K562 (cell line): Measurements from ENCODE around the gene MAU2. TPM values are rescaled to one million over a fixed set of nuclear protein-coding genes. Genes with fewer than 3 reads are reported as not detected.

Experiments
- MAZ ChIP-seq, 2 experiments: fragments of 450-650 bp in 1 of 2; sonication (generic) in 1 of 2; formaldehyde crosslinking; IDR thresholded peaks in 1 of 2; conservative IDR thresholded peaks in 1 of 2; 2 replicates each; pipeline versions ENCODE4 v1.4.0 to v1.5.0; 2020; ENCODE audit warnings: mild to moderate bottlenecking in 1 of 2, missing genetic modification reagents in 1 of 2
- POLR2A ChIP-seq: fragments of 450-650 bp; conservative IDR thresholded peaks from 2 replicates; pipeline ENCODE4 v1.6.1; 2016
- PTRF ChIP-seq: fragments of 450-650 bp; IDR thresholded peaks from 2 replicates; pipeline ENCODE4 v1.6.1; 2016; ENCODE audit warnings: mild to moderate bottlenecking, missing genetic modification characterization, missing compliant biosample characterization
- SRSF3 ChIP-seq: fragments of 200-400 bp; formaldehyde crosslinking; IDR thresholded peaks from 2 replicates; pipeline ENCODE4 v1.6.1; 2016; ENCODE audit warnings: mild to moderate bottlenecking, low read length, moderate library complexity; ENCODE audit not compliant: insufficient read depth
- ZFP36 ChIP-seq: fragments of 150-350 bp; IDR thresholded peaks from 2 replicates; pipeline ENCODE4 v1.6.1; 2018; ENCODE audit warnings: low read length, low read depth; ENCODE audit not compliant: partially characterized antibody
- polyA plus RNA-seq, 8 experiments: library from polyadenylated mRNA; depleted of rRNA in 4 of 8; stranded (reverse) in 5 of 8; unstranded in 3 of 8; fragments of >200 nt; fragmentation: Nextera tagmentation in 2 of 8; fragmentation: Illumina TruSeq in 1 of 8; extraction: Ambion mirVana in 2 of 8; extraction: Trizol in 1 of 8; gene quantifications; 2 replicates each; pipeline versions ENCODE4 v1.2.1 to v1.2.3, GENCODE V29; 2011 to 2014; ENCODE audit warnings: inconsistent platforms in 1 of 8, missing spikeins in 1 of 8
- total RNA-seq, 7 experiments: library from RNA; depleted of rRNA in 6 of 7; stranded (reverse); fragments of >200 nt in 6 of 7; fragmentation: Illumina TruSeq in 2 of 7; extraction: Trizol in 2 of 7; gene quantifications; 2 replicates each; pipeline versions ENCODE4 v1.2.1 to v1.2.3, GENCODE V29; 2011 to 2021; ENCODE audit warnings: low replicate concordance in 1 of 7
- TF ChIP-seq, protein P1 (sequence below): sonication (generic); formaldehyde crosslinking; IDR thresholded peaks from 2 replicates; pipeline ENCODE4 v1.8.0; 2023; ENCODE audit warnings: mild to moderate bottlenecking, missing genetic modification reagents
- TF ChIP-seq, protein P2 (sequence below): fragments of 250-450 bp; sonication (Bioruptor Pico); IDR thresholded peaks from 2 replicates; pipeline ENCODE4 v1.8.0; 2022; ENCODE audit warnings: moderate library complexity, mild to moderate bottlenecking, inconsistent platforms
- TF ChIP-seq, protein P3 (sequence below): fragments of 250-450 bp; sonication (Bioruptor Pico); IDR thresholded peaks from 2 replicates; pipeline ENCODE4 v1.5.0; 2021; ENCODE audit warnings: mild to moderate bottlenecking, moderate library complexity
- TF ChIP-seq, protein P4 (sequence below), 2 experiments: fragments of 450-650 bp in 1 of 2; sonication (generic) in 1 of 2; formaldehyde crosslinking in 1 of 2; IDR thresholded peaks; 2 replicates each; pipeline versions ENCODE4 v1.7.1 to v1.9.0; 2016 to 2022; ENCODE audit warnings: inconsistent platforms in 1 of 2, mild to moderate bottlenecking in 1 of 2, missing genetic modification reagents in 1 of 2

The MAU2 gene
- total and polyA plus RNA-seq, 9 of the 15 experiments (the other 6 are each of a cell fraction or from before 2014, with no cell fraction given), result 1.2 to 48.1 (median 19.4) TPM

DNA sequence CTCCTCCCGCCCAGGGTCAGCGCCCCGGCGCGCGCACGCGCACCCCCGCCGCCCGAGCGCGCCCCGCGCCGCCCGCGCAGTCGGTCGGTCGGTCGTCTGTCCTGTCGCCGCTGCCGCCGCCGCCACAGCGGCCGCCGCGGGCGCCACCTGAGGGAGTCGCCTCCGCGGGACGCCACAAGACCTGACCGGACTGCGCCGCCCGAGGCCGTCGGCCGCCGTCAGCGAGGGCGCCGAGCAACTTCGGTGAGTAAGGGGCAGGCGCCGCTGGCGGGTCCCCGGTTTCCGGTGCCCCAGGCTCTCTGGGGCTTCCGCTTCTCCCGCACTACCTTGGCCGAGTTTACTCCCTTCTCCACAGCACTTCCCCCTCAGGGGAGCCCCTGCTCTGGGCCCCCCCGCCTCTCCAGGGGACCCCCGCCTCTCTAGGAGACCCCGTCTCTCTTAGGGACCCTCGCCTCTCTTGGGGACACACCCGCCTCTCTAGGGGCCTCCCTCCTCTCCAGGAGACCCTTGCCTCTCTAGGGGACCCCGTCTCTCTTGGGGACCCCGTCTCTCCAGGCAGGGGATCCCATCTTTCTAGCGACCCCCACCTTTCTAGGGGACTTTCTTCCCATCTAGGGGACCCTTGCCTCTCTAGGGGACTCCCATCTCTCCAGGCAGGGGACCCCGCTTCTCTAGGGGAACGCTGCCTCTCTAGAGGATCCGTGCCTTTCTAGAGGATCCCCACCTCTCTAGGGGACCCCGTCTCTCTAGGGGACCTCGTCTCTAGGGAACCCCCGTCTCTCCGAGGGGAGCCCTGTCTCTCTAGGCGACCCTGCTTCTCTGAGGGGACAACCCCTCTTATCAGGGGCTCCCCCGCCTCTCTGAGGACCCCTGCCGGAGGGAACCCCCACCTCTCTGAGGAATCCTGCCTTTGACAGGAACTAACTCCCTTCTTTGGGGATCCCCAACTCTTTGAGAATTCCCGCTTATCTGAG is 65.6 kb downstream of the MAU2 start (continued):
- TF ChIP-seq, protein P1, sequence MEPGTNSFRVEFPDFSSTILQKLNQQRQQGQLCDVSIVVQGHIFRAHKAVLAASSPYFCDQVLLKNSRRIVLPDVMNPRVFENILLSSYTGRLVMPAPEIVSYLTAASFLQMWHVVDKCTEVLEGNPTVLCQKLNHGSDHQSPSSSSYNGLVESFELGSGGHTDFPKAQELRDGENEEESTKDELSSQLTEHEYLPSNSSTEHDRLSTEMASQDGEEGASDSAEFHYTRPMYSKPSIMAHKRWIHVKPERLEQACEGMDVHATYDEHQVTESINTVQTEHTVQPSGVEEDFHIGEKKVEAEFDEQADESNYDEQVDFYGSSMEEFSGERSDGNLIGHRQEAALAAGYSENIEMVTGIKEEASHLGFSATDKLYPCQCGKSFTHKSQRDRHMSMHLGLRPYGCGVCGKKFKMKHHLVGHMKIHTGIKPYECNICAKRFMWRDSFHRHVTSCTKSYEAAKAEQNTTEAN (CRISPR knock-in tag), result 0 out of 2 replicates have a peak, but pooled peaks have one; percentile 41
- TF ChIP-seq, protein P2, sequence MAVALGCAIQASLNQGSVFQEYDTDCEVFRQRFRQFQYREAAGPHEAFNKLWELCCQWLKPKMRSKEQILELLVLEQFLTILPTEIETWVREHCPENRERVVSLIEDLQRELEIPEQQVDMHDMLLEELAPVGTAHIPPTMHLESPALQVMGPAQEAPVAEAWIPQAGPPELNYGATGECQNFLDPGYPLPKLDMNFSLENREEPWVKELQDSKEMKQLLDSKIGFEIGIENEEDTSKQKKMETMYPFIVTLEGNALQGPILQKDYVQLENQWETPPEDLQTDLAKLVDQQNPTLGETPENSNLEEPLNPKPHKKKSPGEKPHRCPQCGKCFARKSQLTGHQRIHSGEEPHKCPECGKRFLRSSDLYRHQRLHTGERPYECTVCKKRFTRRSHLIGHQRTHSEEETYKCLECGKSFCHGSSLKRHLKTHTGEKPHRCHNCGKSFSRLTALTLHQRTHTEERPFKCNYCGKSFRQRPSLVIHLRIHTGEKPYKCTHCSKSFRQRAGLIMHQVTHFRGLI, result no peak
- no peak for TF ChIP-seq PTRF (tag)
- peak; percentile 17; the same call in 1 of the 2 replicates for TF ChIP-seq POLR2A
- 0 out of 2 replicates have a peak, but pooled peaks have one; percentile 44 for TF ChIP-seq SRSF3
- TF ChIP-seq, protein P3, sequence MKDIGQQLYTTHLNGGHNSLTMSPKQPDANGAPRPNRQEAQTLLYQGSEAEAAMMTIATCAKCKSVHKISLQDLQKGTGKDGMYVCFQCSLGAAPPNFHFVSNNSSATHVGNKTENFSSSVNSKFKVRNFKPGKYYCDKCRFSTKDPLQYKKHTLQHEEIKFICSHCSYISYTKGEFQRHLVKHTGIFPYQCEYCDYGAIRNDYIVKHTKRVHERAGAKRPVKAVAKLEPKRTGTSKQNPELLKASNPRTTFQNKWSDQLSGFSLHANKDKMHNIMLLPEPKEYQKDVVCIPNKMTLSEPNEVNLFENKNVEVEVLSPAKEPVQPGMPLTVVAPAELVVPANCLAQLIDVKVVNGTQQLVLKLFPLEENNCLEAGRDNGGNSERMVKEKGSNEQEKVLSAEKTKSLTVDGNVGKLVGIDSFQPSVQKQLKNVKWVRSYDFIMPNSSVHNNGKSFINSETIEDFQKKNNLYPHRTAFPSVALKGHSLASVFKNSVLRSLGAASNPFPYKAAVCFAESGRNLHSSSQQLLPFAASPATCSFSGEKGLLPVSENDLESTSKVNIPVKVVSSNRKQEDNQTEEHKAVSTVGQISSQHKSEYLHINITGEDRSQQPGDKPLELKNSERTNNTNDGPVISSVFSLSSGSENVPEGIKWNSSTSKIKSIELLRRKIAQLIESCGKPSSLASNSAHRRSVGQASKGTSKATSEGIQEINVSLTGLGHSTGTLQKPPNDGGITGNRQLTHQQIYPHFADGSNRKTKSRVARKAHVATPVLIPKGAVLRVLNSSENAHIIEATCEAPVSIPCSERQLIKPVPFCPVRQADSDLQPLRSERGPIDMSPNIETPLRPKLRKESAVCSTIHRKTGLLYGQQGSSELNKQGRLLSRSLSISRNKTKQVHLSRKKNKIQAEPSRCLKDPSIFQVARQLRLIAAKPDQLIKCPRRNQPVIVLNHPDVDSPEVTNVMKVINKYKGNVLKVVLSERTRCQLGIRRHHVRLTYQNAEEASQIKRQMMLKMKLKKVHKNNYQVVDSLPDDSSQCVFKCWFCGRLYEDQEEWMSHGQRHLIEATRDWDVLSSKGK (CRISPR knock-in tag), result no peak
- TF ChIP-seq, protein P4, sequence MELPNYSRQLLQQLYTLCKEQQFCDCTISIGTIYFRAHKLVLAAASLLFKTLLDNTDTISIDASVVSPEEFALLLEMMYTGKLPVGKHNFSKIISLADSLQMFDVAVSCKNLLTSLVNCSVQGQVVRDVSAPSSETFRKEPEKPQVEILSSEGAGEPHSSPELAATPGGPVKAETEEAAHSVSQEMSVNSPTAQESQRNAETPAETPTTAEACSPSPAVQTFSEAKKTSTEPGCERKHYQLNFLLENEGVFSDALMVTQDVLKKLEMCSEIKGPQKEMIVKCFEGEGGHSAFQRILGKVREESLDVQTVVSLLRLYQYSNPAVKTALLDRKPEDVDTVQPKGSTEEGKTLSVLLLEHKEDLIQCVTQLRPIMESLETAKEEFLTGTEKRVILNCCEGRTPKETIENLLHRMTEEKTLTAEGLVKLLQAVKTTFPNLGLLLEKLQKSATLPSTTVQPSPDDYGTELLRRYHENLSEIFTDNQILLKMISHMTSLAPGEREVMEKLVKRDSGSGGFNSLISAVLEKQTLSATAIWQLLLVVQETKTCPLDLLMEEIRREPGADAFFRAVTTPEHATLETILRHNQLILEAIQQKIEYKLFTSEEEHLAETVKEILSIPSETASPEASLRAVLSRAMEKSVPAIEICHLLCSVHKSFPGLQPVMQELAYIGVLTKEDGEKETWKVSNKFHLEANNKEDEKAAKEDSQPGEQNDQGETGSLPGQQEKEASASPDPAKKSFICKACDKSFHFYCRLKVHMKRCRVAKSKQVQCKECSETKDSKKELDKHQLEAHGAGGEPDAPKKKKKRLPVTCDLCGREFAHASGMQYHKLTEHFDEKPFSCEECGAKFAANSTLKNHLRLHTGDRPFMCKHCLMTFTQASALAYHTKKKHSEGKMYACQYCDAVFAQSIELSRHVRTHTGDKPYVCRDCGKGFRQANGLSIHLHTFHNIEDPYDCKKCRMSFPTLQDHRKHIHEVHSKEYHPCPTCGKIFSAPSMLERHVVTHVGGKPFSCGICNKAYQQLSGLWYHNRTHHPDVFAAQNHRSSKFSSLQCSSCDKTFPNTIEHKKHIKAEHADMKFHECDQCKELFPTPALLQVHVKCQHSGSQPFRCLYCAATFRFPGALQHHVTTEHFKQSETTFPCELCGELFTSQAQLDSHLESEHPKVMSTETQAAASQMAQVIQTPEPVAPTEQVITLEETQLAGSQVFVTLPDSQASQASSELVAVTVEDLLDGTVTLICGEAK (IDR thresholded peaks at IDR 0.05), result peak; percentile 28; the same call in 1 of the 2 replicates
- TF ChIP-seq, protein P4 (CRISPR knock-in tag; IDR thresholded peaks at IDR 0.05), result no peak
- no peak for TF ChIP-seq ZFP36
- peak in 1 of 2 experiments; percentile 23; a peak in 1 of 4 replicates for TF ChIP-seq MAZ (CRISPR knock-in tag; conservative IDR thresholded peaks at IDR 0.05 in 1 of 2, IDR thresholded peaks at IDR 0.05 in 1 of 2)
